Stomach (tissue), 9 donors: ENCODE results near the gene ATG10. TPM values are rescaled to one million over a fixed set of nuclear protein-coding genes. Genes with fewer than 3 reads are reported as not detected.

ENCODE experiments used
- DNase-seq, 2 donors: peaks; one replicate each; pipeline versions ENCODE4 v3.0.0 to v3.0.0-alpha.2; 2013 to 2019
- H3K27ac ChIP-seq, 5 donors: fragments of 200-600 bp in 4 of 5; sonication (generic) in 4 of 5; one replicate each; pipeline ENCODE4 v1.5.1; 2013 to 2019; ENCODE audit warnings: mild to moderate bottlenecking in 1 of 5, moderate library complexity in 1 of 5
- H3K27me3 ChIP-seq, 3 donors: fragments of 200-600 bp; sonication (generic); one replicate each; pipeline ENCODE4 v1.5.1; 2017 to 2019; ENCODE audit warnings: mixed run types in 1 of 3
- H3K36me3 ChIP-seq, 4 donors: fragments of 200-600 bp; sonication (generic); 1 replicate in 3 of 4; 2 replicates in 1 of 4; pipeline ENCODE4 v1.5.1; 2016 to 2019
- H3K4me1 ChIP-seq, 4 donors: fragments of 200-600 bp; sonication (generic); one replicate each; pipeline ENCODE4 v1.5.1; 2016 to 2019
- H3K4me3 ChIP-seq, 4 donors: fragments of 200-600 bp; sonication (generic) in 3 of 4; one replicate each; pipeline ENCODE4 v1.5.1; 2016 to 2019; ENCODE audit warnings: mild to moderate bottlenecking in 1 of 4
- H3K9me3 ChIP-seq, 4 donors: fragments of 200-600 bp; sonication (generic); one replicate each; pipeline ENCODE4 v1.5.1; 2016 to 2019
- CTCF ChIP-seq, 7 experiments: fragments of 450-650 bp in 4 of 7; fragments of 200-600 bp in 3 of 7; sonication (generic) in 3 of 7; IDR thresholded peaks; one replicate each; pipeline ENCODE4 v1.5.1; 2016 to 2019; ENCODE audit warnings: antibody characterized with exemption in 7 of 7, control low read depth in 2 of 7, mild to moderate bottlenecking in 1 of 7
- EP300 ChIP-seq: sonication (generic); formaldehyde crosslinking; IDR thresholded peaks from one replicate; pipeline ENCODE4 v1.6.1; 2017; ENCODE audit warnings: antibody characterized with exemption
- POLR2A ChIP-seq, 4 donors: fragments of 450-650 bp; IDR thresholded peaks; one replicate each; pipeline ENCODE4 v1.6.1; 2016; ENCODE audit warnings: antibody characterized with exemption in 4 of 4, control low read depth in 2 of 4, mild to moderate bottlenecking in 1 of 4, moderate library complexity in 1 of 4
- POLR2AphosphoS5 ChIP-seq, 3 donors: sonication (generic); formaldehyde crosslinking; IDR thresholded peaks; one replicate each; pipeline ENCODE4 v1.6.1; 2016; ENCODE audit warnings: antibody characterized with exemption in 3 of 3
- WGBS, 5 donors: extraction: QIAGEN DNeasy Blood & Tissue Kit in 3 of 5; methylation state at CpG; one replicate each; pipeline versions ENCODE4 v1.1.5 to v1.1.7; 2013 to 2018; 5-methylcytosine and 5-hydroxymethylcytosine counted together
- intact Hi-C: fragments of 100-400 bp; cut with DNase I; formaldehyde crosslinking; loops from one replicate; pipeline ENCODE4 v1.15.1; 2023; ENCODE audit warnings: low total_unique reads
- polyA plus RNA-seq, 3 donors: library from polyadenylated mRNA; stranded (reverse); fragments of 200-250 nt; gene quantifications; one replicate each; pipeline ENCODE4 v1.2.3, GENCODE V29; 2013
- total RNA-seq, 5 donors: library from RNA; depleted of rRNA; stranded (reverse); fragments of >200 nt; gene quantifications; one replicate each; pipeline versions ENCODE4 v1.1.0 to v1.2.3, GENCODE V29; 2014 to 2016
- donor health status: healthy with polysubstance abuse.
- donor health status: Bipolar disorder and iron deficiency.
- donor health status: healthy.

ATG10 gene
- total and polyA plus RNA-seq, 8 donors = 0.58 to 16.5 (median 4.3) TPM

- peak within 1 kb of the TSS; percentile 68 to 99 (median 94) for H3K4me3 ChIP-seq
- TF ChIP-seq EP300 = no peak
- TF ChIP-seq POLR2AphosphoS5 (IDR thresholded peaks at IDR 0.05) = peak; percentile 69 to 95 (median 94)
- peak in 1 of 4 donors; percentile 48 for TF ChIP-seq POLR2A (IDR thresholded peaks at IDR 0.05)
- TF ChIP-seq CTCF (IDR thresholded peaks at IDR 0.05) = peak in 1 of 7 experiments; percentile 8
- DNase-seq = peak; percentile 91 to 97
- H3K4me1 ChIP-seq = peaks cover 6 to 25% (median 22%) of the 10 kb centered on the region in 4 donors
- WGBS, 5 donors = 0 to 1% (median 0%) methylated on average over 35 to 60 of the region's 60 CpGs
- no peaks in the 10 kb centered on the region for H3K27me3 ChIP-seq
- peaks cover 23 to 36% (median 36%) of the 10 kb centered on the region in 4 donors for H3K36me3 ChIP-seq
- H3K9me3 ChIP-seq = no peaks in the 10 kb centered on the region
- intact Hi-C loops = no loop called here
- H3K27ac ChIP-seq = peak within 1 kb of the TSS; percentile 80 to 94 (median 89)
Measured at GRCh38 chr5:82277987-82278710, 306.3 kb downstream of the ATG10 start, which contains the start of gene RPS23. Gene RPS23 (minus strand): TSS chr5:82278354. CDS start chr5:82278323, 31 bp downstream.

- WGBS, 5 donors = 18 to 66% (median 35%) methylated on average over 19 of the region's 19 CpGs
- peaks cover 6 to 25% (median 22%) of the 10 kb centered on the region in 4 donors for H3K4me1 ChIP-seq
- H3K27ac ChIP-seq = peak overlapping the region; percentile 80 to 94 (median 89)
- H3K4me3 ChIP-seq = peak overlapping the region; percentile 68 to 99 (median 94)
- TF ChIP-seq POLR2AphosphoS5 (IDR thresholded peaks at IDR 0.05) = no peak
- TF ChIP-seq CTCF (IDR thresholded peaks at IDR 0.05) = no peak
- no peak for TF ChIP-seq EP300
- TF ChIP-seq POLR2A (IDR thresholded peaks at IDR 0.05) = peak in 1 of 4 donors; percentile 68
- DNase-seq = no peak
- intact Hi-C loops = no loop called here
- H3K9me3 ChIP-seq = no peaks in the 10 kb centered on the region
- H3K27me3 ChIP-seq = no peaks in the 10 kb centered on the region
- H3K36me3 ChIP-seq = peaks cover 23 to 30% (median 29%) of the 10 kb centered on the region in 4 donors
Measured at GRCh38 chr5:82278711-82279370, 307.0 kb downstream of the ATG10 start.

GRCh38 chr5:82283893-82284292 is 312.1 kb downstream of the ATG10 start:
- 85 to 91% (median 88%) methylated on average over 2 of the region's 2 CpGs for WGBS, 5 donors
- no peak for TF ChIP-seq POLR2AphosphoS5 (IDR thresholded peaks at IDR 0.05)
- TF ChIP-seq CTCF (IDR thresholded peaks at IDR 0.05) = no peak
- TF ChIP-seq POLR2A (IDR thresholded peaks at IDR 0.05) = no peak
- no peak for TF ChIP-seq EP300
- no peaks in the 10 kb centered on the region for H3K27me3 ChIP-seq
- H3K4me3 ChIP-seq = no peak overlapping the region
- DNase-seq = no peak
- H3K4me1 ChIP-seq = peaks cover 0 to 8% (median 5%) of the 10 kb centered on the region in 4 donors
- no peak overlapping the region for H3K27ac ChIP-seq
- intact Hi-C loops = no loop called here
- no peaks in the 10 kb centered on the region for H3K9me3 ChIP-seq
- no peaks in the 10 kb centered on the region for H3K36me3 ChIP-seq

GRCh38 chr5:82285206-82285605 is 313.4 kb downstream of the ATG10 start:
- Histone ChIP-seq H3K27me3 (no peaks in the 10 kb centered on the region), H3K36me3 (no peaks in the 10 kb centered on the region), H3K9me3 (no peaks in the 10 kb centered on the region), H3K4me3 (no peak overlapping the region), H3K4me1 (no peaks in the 10 kb centered on the region), H3K27ac (no peak overlapping the region)
- TF ChIP-seq POLR2AphosphoS5 (IDR thresholded peaks at IDR 0.05) = no peak
- no peak for TF ChIP-seq POLR2A (IDR thresholded peaks at IDR 0.05)
- no peak for TF ChIP-seq EP300
- no peak for TF ChIP-seq CTCF (IDR thresholded peaks at IDR 0.05)
- intact Hi-C loops = no loop called here
- DNase-seq = no peak
- 95 to 97% (median 96%) methylated on average over 6 of the region's 6 CpGs for WGBS, 5 donors
